HepG2 (cell line): ENCODE data around the gene SLC2A11. TPM values are rescaled to one million over a fixed set of nuclear protein-coding genes. Genes with fewer than 3 reads are reported as not detected.
A peak's percentile ranks its signal among the peaks of the same experiment; 100 is the strongest.

Source experiments
- EP300 ChIP-seq, 3 experiments: sonication (generic) in 1 of 3; formaldehyde crosslinking in 1 of 3; IDR thresholded peaks; 2 replicates each; pipeline versions ENCODE4 v1.5.1 to v1.6.1; 2011 to 2020; ENCODE audit warnings: low read depth in 2 of 3, low read length in 2 of 3, borderline replicate concordance in 1 of 3, improper control_type of control experiment in 1 of 3, mild to moderate bottlenecking in 1 of 3, missing genetic modification reagents in 1 of 3, moderate library complexity in 1 of 3
- FOXC1 ChIP-seq: sonication (generic); formaldehyde crosslinking; IDR thresholded peaks from 2 replicates; pipeline ENCODE4 v1.8.0; 2022; ENCODE audit warnings: mild to moderate bottlenecking, missing genetic modification reagents, borderline replicate concordance
- HMGXB3 ChIP-seq: sonication (generic); formaldehyde crosslinking; IDR thresholded peaks from 2 replicates; pipeline ENCODE4 v1.4.0; 2020; ENCODE audit warnings: missing genetic modification reagents, borderline replicate concordance
- IKZF5 ChIP-seq: IDR thresholded peaks from 2 replicates; pipeline ENCODE4 v1.6.1; 2018; ENCODE audit warnings: missing genetic modification reagents, mild to moderate bottlenecking, missing compliant biosample characterization
- MTF2 ChIP-seq: sonication (generic); formaldehyde crosslinking; IDR thresholded peaks from 2 replicates; pipeline ENCODE4 v1.5.0; 2020; ENCODE audit warnings: missing genetic modification reagents, borderline replicate concordance
- RNF2 ChIP-seq: fragments of 450-650 bp; conservative IDR thresholded peaks from 2 replicates; pipeline ENCODE4 v1.6.1; 2016; ENCODE audit warnings: low read depth
- TARDBP ChIP-seq: sonication (generic); formaldehyde crosslinking; IDR thresholded peaks from 2 replicates; pipeline ENCODE4 v1.8.0; 2022; ENCODE audit warnings: mild to moderate bottlenecking, missing genetic modification reagents
- YEATS4 ChIP-seq: sonication (generic); formaldehyde crosslinking; IDR thresholded peaks from 2 replicates; pipeline ENCODE4 v1.4.0; 2020; ENCODE audit warnings: missing genetic modification reagents, borderline replicate concordance
- ZFAT ChIP-seq: sonication (generic); formaldehyde crosslinking; conservative IDR thresholded peaks from 2 replicates; pipeline ENCODE4 v1.8.1; 2023; ENCODE audit warnings: missing genetic modification reagents, inconsistent platforms
- ZKSCAN1 ChIP-seq: fragments of 150-350 bp; IDR thresholded peaks from 2 replicates; pipeline ENCODE4 v1.6.1; 2014; ENCODE audit warnings: low read length
- ZNF431 ChIP-seq: sonication (generic); formaldehyde crosslinking; IDR thresholded peaks from 2 replicates; pipeline ENCODE4 v1.9.0; 2022; ENCODE audit warnings: missing genetic modification reagents, low read depth, mild to moderate bottlenecking, borderline replicate concordance
- ZNF44 ChIP-seq: sonication (generic); formaldehyde crosslinking; IDR thresholded peaks from 2 replicates; pipeline ENCODE4 v1.5.1; 2020; ENCODE audit warnings: mild to moderate bottlenecking, missing genetic modification reagents
- ZNF451 ChIP-seq: sonication (generic); formaldehyde crosslinking; IDR thresholded peaks from 2 replicates; pipeline ENCODE4 v1.5.0; 2020; ENCODE audit warnings: mild to moderate bottlenecking, missing genetic modification reagents
- ZNF704 ChIP-seq: sonication (generic); formaldehyde crosslinking; IDR thresholded peaks from 2 replicates; pipeline ENCODE4 v1.8.1; 2023; ENCODE audit warnings: mild to moderate bottlenecking, inconsistent platforms, moderate library complexity, missing genetic modification reagents, borderline replicate concordance
- ZNF775 ChIP-seq: sonication (generic); formaldehyde crosslinking; IDR thresholded peaks from 2 replicates; pipeline ENCODE4 v1.4.0; 2020; ENCODE audit warnings: missing genetic modification reagents, mild to moderate bottlenecking, moderate library complexity, borderline replicate concordance
- polyA plus RNA-seq, 8 experiments: library from polyadenylated mRNA; depleted of rRNA in 3 of 8; stranded (reverse) in 7 of 8; unstranded in 1 of 8; fragments of >200 nt; fragmentation: Illumina TruSeq in 4 of 8; extraction: Trizol in 4 of 8; gene quantifications; 2 replicates each; pipeline versions ENCODE4 v1.2.1 to v1.2.3, GENCODE V29; 2011 to 2016; ENCODE audit warnings: low read depth in 4 of 8, missing spikeins in 1 of 8, mixed read lengths in 1 of 8; ENCODE audit not compliant: insufficient read depth in 1 of 8
- total RNA-seq, 5 experiments: library from RNA; depleted of rRNA; stranded (reverse); fragments of >200 nt; fragmentation: Illumina TruSeq; extraction: Trizol; gene quantifications; 2 replicates each; pipeline ENCODE4 v1.2.3, GENCODE V29; 2016; ENCODE audit warnings: low read depth in 1 of 5
- TF ChIP-seq, protein P1 (sequence below), 2 experiments: sonication (generic) in 1 of 2; formaldehyde crosslinking in 1 of 2; IDR thresholded peaks; 2 replicates each; pipeline versions ENCODE4 v1.5.1 to v1.6.1; 2011 to 2020; ENCODE audit warnings: borderline replicate concordance in 1 of 2, low read depth in 1 of 2, low read length in 1 of 2, mild to moderate bottlenecking in 1 of 2, missing genetic modification reagents in 1 of 2, moderate library complexity in 1 of 2
- TF ChIP-seq, protein P2 (sequence below): sonication (generic); formaldehyde crosslinking; IDR thresholded peaks from 2 replicates; pipeline ENCODE4 v1.5.1; 2020; ENCODE audit warnings: missing genetic modification reagents, mild to moderate bottlenecking, borderline replicate concordance

The SLC2A11 gene
- total and polyA plus RNA-seq, 2 of the 13 experiments (the other 11 are each of a cell fraction or from before 2014, with no cell fraction given): 15.2 to 15.4 TPM

DNA sequence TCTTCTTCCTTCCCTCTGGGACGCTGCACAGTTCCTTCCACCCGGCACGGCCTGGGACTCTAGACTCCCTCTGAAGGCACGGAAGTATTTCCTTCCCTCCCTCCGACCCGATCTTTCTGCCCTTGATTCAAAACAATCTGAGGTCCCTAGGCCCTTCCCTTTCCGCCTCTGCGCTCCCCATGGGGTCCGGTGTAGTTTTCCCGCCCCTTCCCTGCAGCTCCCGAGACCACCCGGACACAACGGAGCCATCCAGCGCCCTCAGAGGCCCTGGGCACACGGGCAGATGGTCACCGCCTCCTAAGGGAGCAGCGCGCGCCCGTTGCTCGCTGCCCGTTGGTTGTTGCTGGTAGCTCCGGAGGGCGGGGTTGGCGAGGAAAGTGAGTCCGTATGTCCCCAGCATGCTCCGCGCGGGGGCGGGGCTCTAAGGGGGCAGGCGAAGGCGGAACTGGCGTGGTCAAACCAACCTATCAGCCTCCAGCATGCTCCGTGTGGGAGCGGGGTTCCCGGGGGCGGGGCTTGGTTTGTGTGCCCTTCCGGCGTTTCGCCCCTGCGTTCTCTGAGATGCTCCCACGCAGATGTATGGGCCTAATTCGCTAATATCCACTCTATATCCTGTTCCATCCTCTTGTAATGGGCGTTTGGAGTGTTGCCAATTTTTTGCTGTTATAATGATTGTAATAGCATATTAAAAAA is 56.1 kb downstream of the SLC2A11 start (continued):
- TF ChIP-seq, protein P1, sequence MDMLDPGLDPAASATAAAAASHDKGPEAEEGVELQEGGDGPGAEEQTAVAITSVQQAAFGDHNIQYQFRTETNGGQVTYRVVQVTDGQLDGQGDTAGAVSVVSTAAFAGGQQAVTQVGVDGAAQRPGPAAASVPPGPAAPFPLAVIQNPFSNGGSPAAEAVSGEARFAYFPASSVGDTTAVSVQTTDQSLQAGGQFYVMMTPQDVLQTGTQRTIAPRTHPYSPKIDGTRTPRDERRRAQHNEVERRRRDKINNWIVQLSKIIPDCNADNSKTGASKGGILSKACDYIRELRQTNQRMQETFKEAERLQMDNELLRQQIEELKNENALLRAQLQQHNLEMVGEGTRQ (IDR thresholded peaks at IDR 0.05; ENCODE audit: low read depth, low read length): no peak
- TF ChIP-seq, protein P1 (CRISPR knock-in tag; IDR thresholded peaks at IDR 0.05; ENCODE audit: borderline replicate concordance): peak; percentile 48; the same call in 1 of the 2 replicates
- TF ChIP-seq ZNF775 (no peak), YEATS4 (CRISPR knock-in tag) (peak; percentile 85), FOXC1 (CRISPR knock-in tag) (peak; percentile 94), RNF2 (peak; percentile 85), EP300 (IDR thresholded peaks at IDR 0.05; ENCODE audit: low read depth in 2 of 2, low read length in 2 of 2) (no peak; a peak in 1 of 4 replicates), EP300 (CRISPR knock-in tag; IDR thresholded peaks at IDR 0.05; ENCODE audit: borderline replicate concordance) (0 out of 2 replicates have a peak, but pooled peaks have one; percentile 33), ZNF44 (CRISPR knock-in tag) (0 out of 2 replicates have a peak, but pooled peaks have one; percentile 80), ZNF431 (no peak; the same call in 1 of the 2 replicates), HMGXB3 (CRISPR knock-in tag) (peak; percentile 96), ZNF704 (0 out of 2 replicates have a peak, but pooled peaks have one; percentile 62), TARDBP (CRISPR knock-in tag) (peak; percentile 88), ZNF451 (CRISPR knock-in tag) (peak; percentile 90), MTF2 (CRISPR knock-in tag) (no peak), ZFAT (no peak), IKZF5 (CRISPR knock-in tag) (peak; percentile 78), ZKSCAN1 (no peak)
- TF ChIP-seq, protein P2, sequence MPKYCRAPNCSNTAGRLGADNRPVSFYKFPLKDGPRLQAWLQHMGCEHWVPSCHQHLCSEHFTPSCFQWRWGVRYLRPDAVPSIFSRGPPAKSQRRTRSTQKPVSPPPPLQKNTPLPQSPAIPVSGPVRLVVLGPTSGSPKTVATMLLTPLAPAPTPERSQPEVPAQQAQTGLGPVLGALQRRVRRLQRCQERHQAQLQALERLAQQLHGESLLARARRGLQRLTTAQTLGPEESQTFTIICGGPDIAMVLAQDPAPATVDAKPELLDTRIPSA: no peak; the same call in 1 of the 2 replicates
